GM13977 (cell line): Measurements from ENCODE around the gene MSL2.

ENCODE experiments used
- DNase-seq: peaks from one replicate; pipeline ENCODE4 v3.0.0; 2012; ENCODE audit warnings: low spot score
- CTCF ChIP-seq: IDR thresholded peaks from 2 replicates; pipeline ENCODE4 v1.5.1; 2012; ENCODE audit warnings: mild to moderate bottlenecking, control low read depth; ENCODE audit not compliant: insufficient read depth; ENCODE audit errors: extremely low read depth, missing control alignments
- in situ Hi-C: fragments of 300-500 bp; cut with MboI; formaldehyde crosslinking; loops from one replicate; pipeline ENCODE4 v1.12.0; 2022; ENCODE audit warnings: low sequenced_read_pairs, low pct_unique_long_range_greater_than_20kb, mixed read lengths, inconsistent platforms; ENCODE audit not compliant: unreplicated experiment

The MSL2 gene

GRCh38 chr3:136189859-136190617 is 6.1 kb downstream of the MSL2 start:
- in situ Hi-C loops: no loop called here
- no peak for DNase-seq
- TF ChIP-seq CTCF: no peak

- no peak for DNase-seq
- in situ Hi-C loops: no loop called here
- no peak for TF ChIP-seq CTCF
Observed at GRCh38 chr3:136189043-136189442, 7.1 kb downstream of the MSL2 start.

- no peak for TF ChIP-seq CTCF
- in situ Hi-C loops: no loop called here
- DNase-seq: no peak
Observed at GRCh38 chr3:136187868-136188267, 8.3 kb downstream of the MSL2 start.

GRCh38 chr3:136186846-136187245 is 9.3 kb downstream of the MSL2 start:
- in situ Hi-C loops: no loop called here
- DNase-seq: no peak
- no peak for TF ChIP-seq CTCF

GRCh38 chr3:136186344-136186743 is 9.8 kb downstream of the MSL2 start:
- in situ Hi-C loops: no loop called here
- TF ChIP-seq CTCF: no peak
- no peak for DNase-seq

GRCh38 chr3:136184703-136185102 is 11.4 kb downstream of the MSL2 start:
- no peak for DNase-seq
- in situ Hi-C loops: no loop called here
- no peak for TF ChIP-seq CTCF

- TF ChIP-seq CTCF: no peak
- no peak for DNase-seq
- in situ Hi-C loops: no loop called here
Observed at GRCh38 chr3:136181741-136182140, 14.4 kb downstream of the MSL2 start.
